Medulla oblongata (tissue), 1 donor: Measurements from ENCODE around the gene SLC16A1.
"Not testable (repeated sequence)": the region's sequence is repeated elsewhere in the genome, so short reads cannot be mapped to it uniquely, and the experiment has no call there.

Experiments used
- DNase-seq: peaks from one replicate; pipeline ENCODE4 v3.0.0-alpha.2; 2015; ENCODE audit errors: extremely low spot score

Gene SLC16A1

GRCh38 chr1:112971006-112971405 is 15.0 kb upstream of the SLC16A1 start:
- DNase-seq: no peak

GRCh38 chr1:112964347-112964746 is 8.4 kb upstream of the SLC16A1 start:
- DNase-seq: no peak

- no peak for DNase-seq
These were observed 5.1 kb upstream of the SLC16A1 start for GRCh38 chr1:112961072-112961471.

- no peak for DNase-seq
These were observed 4.4 kb upstream of the SLC16A1 start for GRCh38 chr1:112960384-112960783.

- DNase-seq: not testable (repeated sequence)
These were observed 2.2 kb upstream of the SLC16A1 start for GRCh38 chr1:112958236-112958635.

- DNase-seq: peak; percentile 48
These were observed 1.3 kb upstream of the SLC16A1 start for GRCh38 chr1:112957133-112957812.

GRCh38 chr1:112956544-112957132 is 642 bp upstream of the SLC16A1 start:
- DNase-seq: no peak

GRCh38 chr1:112954945-112955772 is 837 bp downstream of the SLC16A1 start:
- peak; percentile 54 for DNase-seq

- no peak for DNase-seq
These were observed 1.9 kb downstream of the SLC16A1 start for GRCh38 chr1:112954017-112954650.

- no peak for DNase-seq
These were observed 5.6 kb downstream of the SLC16A1 start for GRCh38 chr1:112950426-112950825.

- DNase-seq: no peak
These were observed 9.3 kb downstream of the SLC16A1 start for GRCh38 chr1:112946683-112947082.

GRCh38 chr1:112939810-112940209 is 16.2 kb downstream of the SLC16A1 start:
- no peak for DNase-seq

GRCh38 chr1:112938210-112938609 is 17.8 kb downstream of the SLC16A1 start:
- DNase-seq: no peak

GRCh38 chr1:112937495-112937894 is 18.5 kb downstream of the SLC16A1 start:
- peak; percentile 13 for DNase-seq

- peak; percentile 16 for DNase-seq
These were observed 18.9 kb downstream of the SLC16A1 start for GRCh38 chr1:112937070-112937469.

- DNase-seq: no peak
These were observed 20.4 kb downstream of the SLC16A1 start for GRCh38 chr1:112935461-112936111.

- no peak for DNase-seq
These were observed 21.4 kb downstream of the SLC16A1 start for GRCh38 chr1:112934577-112934976.

- DNase-seq: no peak
These were observed 22.0 kb downstream of the SLC16A1 start for GRCh38 chr1:112933820-112934571.

- no peak for DNase-seq
These were observed 26.0 kb downstream of the SLC16A1 start for GRCh38 chr1:112929979-112930378.

GRCh38 chr1:112927462-112927990 is 28.5 kb downstream of the SLC16A1 start:
- peak; percentile 67 for DNase-seq

- DNase-seq: no peak
These were observed 29.1 kb downstream of the SLC16A1 start for GRCh38 chr1:112926858-112927257.
